Testis (tissue), 3 donors: ENCODE measurements around the gene MYO1D. TPM values are rescaled to one million over a fixed set of nuclear protein-coding genes. Genes with fewer than 3 reads are reported as not detected.
A peak's percentile ranks its signal among the peaks of the same experiment; 100 is the strongest.

ENCODE experiments used
- DNase-seq: peaks from one replicate; pipeline ENCODE4 v3.0.0-alpha.2; 2019
- H3K27ac ChIP-seq, 2 donors: fragments of 200-600 bp; sonication (generic); one replicate each; pipeline ENCODE4 v1.5.1; 2019
- H3K27me3 ChIP-seq: fragments of 200-600 bp; sonication (generic); one replicate; pipeline ENCODE4 v1.5.1; 2019
- H3K36me3 ChIP-seq: fragments of 200-600 bp; sonication (generic); one replicate; pipeline ENCODE4 v1.5.1; 2017; ENCODE audit warnings: low read depth; ENCODE audit errors: missing control alignments
- H3K4me1 ChIP-seq: fragments of 200-600 bp; sonication (generic); one replicate; pipeline ENCODE4 v1.5.1; 2019
- H3K4me3 ChIP-seq, 2 donors: fragments of 200-600 bp; sonication (generic); one replicate each; pipeline ENCODE4 v1.5.1; 2017 to 2019
- H3K9me3 ChIP-seq: fragments of 200-600 bp; sonication (generic); one replicate; pipeline ENCODE4 v1.5.1; 2017
- POLR2A ChIP-seq: fragments of 450-650 bp; IDR thresholded peaks from one replicate; pipeline ENCODE4 v1.6.1; 2017; ENCODE audit warnings: antibody characterized with exemption, mild to moderate bottlenecking, moderate library complexity
- WGBS, 2 donors: methylation state at CpG; one replicate each; pipeline ENCODE4 v1.1.5; 2018; 5-methylcytosine and 5-hydroxymethylcytosine counted together
- intact Hi-C: fragments of 100-400 bp; cut with DNase I; formaldehyde crosslinking; loops from one replicate; pipeline ENCODE4 v1.15.1; 2023; ENCODE audit warnings: low total_unique reads
- polyA plus RNA-seq: library from polyadenylated mRNA; stranded (reverse); fragments of 350-450 nt; fragmentation: Illumina TruSeq; extraction: RNeasy Lipid Tissue Mini Kit (QIAGEN cat#74804); gene quantifications from one replicate; pipeline ENCODE4 v1.2.3, GENCODE V29; 2014; ENCODE audit warnings: low read depth, low replicate concordance; ENCODE audit not compliant: insufficient read depth
- total RNA-seq, 2 donors: library from RNA; depleted of rRNA; stranded (reverse); fragments of >200 nt; gene quantifications; one replicate each; pipeline ENCODE4 v1.2.3, GENCODE V29; 2016
- TF ChIP-seq, protein P1 (sequence below), 3 experiments: fragments of 450-650 bp in 2 of 3; fragments of 200-600 bp in 1 of 3; sonication (generic) in 1 of 3; IDR thresholded peaks; one replicate each; pipeline ENCODE4 v1.5.1; 2016 to 2019; ENCODE audit warnings: antibody characterized with exemption in 3 of 3, mild to moderate bottlenecking in 2 of 3, moderate library complexity in 1 of 3

MYO1D gene
- total and polyA plus RNA-seq, 3 donors from 2014 or later = 29.5 to 34.1 (median 33.6) TPM

DNA sequence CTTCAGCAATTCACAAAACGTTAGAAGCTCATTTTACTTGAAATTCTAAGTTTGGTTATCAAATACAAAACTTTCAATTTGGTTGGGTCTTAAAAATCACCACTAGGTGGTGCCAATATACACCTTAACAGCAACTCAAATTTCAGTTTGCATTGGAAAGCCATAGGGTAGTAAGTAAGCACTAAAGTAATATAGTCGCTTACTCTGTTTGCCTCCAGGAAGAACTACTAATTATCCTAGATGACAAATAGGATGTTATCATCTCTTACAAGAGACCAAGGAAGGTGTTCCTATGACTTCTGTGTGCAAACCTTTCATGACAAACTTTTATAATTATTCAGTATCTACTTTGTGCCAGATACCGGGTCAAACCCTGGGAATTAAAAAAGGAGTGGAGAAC, 93.3 kb downstream of the MYO1D start:
- intact Hi-C loops = loop anchor here (5.0 kb wide), 1 partner anchor 94 kb away; the partner anchor contains the start of gene MYO1D
- H3K4me3 ChIP-seq = no peak overlapping the region
- WGBS, 2 donors = 12 to 51% methylated on average over 3 of the region's 3 CpGs
- no peak overlapping the region for H3K27ac ChIP-seq
- H3K9me3 ChIP-seq = no peaks in the 10 kb centered on the region
- H3K4me1 ChIP-seq = no peaks in the 10 kb centered on the region
- H3K27me3 ChIP-seq = no peaks in the 10 kb centered on the region
- no peak for DNase-seq
- TF ChIP-seq POLR2A = no peak
- TF ChIP-seq, protein P1, sequence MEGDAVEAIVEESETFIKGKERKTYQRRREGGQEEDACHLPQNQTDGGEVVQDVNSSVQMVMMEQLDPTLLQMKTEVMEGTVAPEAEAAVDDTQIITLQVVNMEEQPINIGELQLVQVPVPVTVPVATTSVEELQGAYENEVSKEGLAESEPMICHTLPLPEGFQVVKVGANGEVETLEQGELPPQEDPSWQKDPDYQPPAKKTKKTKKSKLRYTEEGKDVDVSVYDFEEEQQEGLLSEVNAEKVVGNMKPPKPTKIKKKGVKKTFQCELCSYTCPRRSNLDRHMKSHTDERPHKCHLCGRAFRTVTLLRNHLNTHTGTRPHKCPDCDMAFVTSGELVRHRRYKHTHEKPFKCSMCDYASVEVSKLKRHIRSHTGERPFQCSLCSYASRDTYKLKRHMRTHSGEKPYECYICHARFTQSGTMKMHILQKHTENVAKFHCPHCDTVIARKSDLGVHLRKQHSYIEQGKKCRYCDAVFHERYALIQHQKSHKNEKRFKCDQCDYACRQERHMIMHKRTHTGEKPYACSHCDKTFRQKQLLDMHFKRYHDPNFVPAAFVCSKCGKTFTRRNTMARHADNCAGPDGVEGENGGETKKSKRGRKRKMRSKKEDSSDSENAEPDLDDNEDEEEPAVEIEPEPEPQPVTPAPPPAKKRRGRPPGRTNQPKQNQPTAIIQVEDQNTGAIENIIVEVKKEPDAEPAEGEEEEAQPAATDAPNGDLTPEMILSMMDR (IDR thresholded peaks at IDR 0.05) = peak; percentile 73 to 79 (median 74)
- no peaks in the 10 kb centered on the region for H3K36me3 ChIP-seq

DNA sequence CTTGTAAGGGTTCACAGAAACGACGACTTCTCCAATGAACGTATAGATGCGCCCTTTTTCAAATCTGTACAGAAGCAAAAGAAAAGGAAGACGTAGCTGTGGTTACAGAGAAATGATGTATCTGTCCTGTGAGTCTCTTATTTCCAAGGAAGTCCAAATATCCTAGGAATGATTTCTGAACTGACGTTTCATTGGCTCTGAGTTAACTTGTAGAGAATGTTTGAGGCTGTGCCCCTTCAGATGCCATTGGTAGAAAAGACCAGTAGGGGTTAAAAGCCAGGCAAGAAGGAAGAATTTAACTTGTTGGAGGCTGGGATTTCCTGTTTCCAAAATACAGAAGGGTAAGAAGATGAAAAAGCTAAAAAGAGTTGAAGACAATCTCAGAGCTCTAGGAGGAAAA, 96.2 kb downstream of the MYO1D start:
- WGBS, 2 donors = 87 to 92% methylated on average over 6 of the region's 6 CpGs
- intact Hi-C loops = loop anchor here (5.0 kb wide), 1 partner anchor 97 kb away; the partner anchor contains the start of gene MYO1D

DNA sequence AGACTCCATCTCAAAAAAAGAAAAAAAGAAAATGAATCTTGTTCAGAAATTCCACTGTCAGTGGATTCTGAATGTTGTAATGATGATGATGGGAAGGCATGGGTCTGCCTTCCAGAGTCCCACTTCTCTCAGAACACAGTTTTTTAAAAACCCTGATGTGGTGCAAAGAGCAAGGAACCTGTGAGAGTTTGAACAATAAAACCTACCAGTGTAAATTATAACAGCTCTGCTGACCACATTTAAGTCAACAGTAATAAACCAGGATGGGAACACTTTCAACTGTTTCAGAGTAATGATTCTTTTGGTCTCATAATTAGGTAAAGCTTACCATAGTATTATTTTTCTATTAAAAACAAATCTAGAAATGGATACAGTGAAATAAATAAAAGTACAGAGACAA, 99.0 kb downstream of the MYO1D start:
- DNase-seq = no peak
- Histone ChIP-seq H3K4me1 (no peaks in the 10 kb centered on the region), H3K27me3 (no peaks in the 10 kb centered on the region), H3K27ac (no peak overlapping the region), H3K36me3 (no peaks in the 10 kb centered on the region), H3K9me3 (no peaks in the 10 kb centered on the region), H3K4me3 (no peak overlapping the region)
- TF ChIP-seq POLR2A = no peak
- TF ChIP-seq, protein P1 (IDR thresholded peaks at IDR 0.05) = no peak
- intact Hi-C loops = no loop called here

More for the DNA sequence above, 96.2 kb downstream of the MYO1D start:
- no peak for TF ChIP-seq POLR2A
- TF ChIP-seq, protein P1 (IDR thresholded peaks at IDR 0.05) = no peak
- Histone ChIP-seq H3K27ac (no peak overlapping the region), H3K9me3 (no peaks in the 10 kb centered on the region), H3K27me3 (no peaks in the 10 kb centered on the region), H3K4me1 (no peaks in the 10 kb centered on the region), H3K36me3 (no peaks in the 10 kb centered on the region), H3K4me3 (no peak overlapping the region)
- no peak for DNase-seq

DNA sequence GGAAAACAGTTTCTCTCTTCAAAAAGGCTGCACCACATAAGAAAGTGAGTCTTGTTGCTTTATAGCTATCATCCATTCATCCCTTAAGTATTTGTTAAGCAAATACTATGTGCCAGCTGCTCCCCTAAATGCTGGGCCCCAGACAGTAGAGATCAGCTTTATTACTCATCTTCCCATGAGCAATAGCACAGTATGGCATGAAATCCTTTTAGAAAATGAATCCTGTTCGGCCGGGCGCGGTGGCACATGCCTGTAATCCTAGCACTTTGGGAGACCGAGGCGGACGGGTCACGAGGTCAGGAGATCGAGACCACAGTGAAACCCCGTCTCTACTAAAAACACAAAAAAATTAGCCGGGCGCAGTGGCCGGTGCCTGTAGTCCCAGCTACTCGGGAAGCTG, 99.5 kb downstream of the MYO1D start:
- TF ChIP-seq, protein P1 (IDR thresholded peaks at IDR 0.05) = no peak
- no peak for TF ChIP-seq POLR2A
- no peak for DNase-seq
- intact Hi-C loops = no loop called here
- no peaks in the 10 kb centered on the region for H3K4me1 ChIP-seq
- H3K9me3 ChIP-seq = no peaks in the 10 kb centered on the region
- WGBS, 2 donors = 91 to 94% methylated on average over 14 of the region's 14 CpGs
- H3K4me3 ChIP-seq = no peak overlapping the region
- H3K27me3 ChIP-seq = no peaks in the 10 kb centered on the region
- H3K27ac ChIP-seq = no peak overlapping the region
- no peaks in the 10 kb centered on the region for H3K36me3 ChIP-seq

DNA sequence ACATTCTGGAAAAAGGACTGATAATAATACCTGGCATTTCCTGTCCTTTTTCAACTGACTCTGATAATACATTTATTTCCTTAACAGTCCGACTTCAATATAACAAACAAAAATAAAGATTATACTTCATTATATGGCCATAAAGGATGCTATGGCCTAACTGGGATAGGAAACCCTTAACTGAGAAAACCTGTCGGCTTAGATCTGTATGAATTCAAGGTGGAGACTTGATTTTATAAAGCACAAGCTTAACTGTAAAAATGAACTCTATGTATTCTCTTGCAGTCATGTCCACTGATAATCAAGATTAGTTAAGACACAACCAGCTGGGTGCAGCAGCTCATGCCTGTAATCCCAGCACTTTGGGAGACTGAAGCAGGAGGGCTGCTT, 102.2 kb downstream of the MYO1D start:
- Histone ChIP-seq H3K9me3 (no peaks in the 10 kb centered on the region), H3K27ac (no peak overlapping the region), H3K4me1 (no peaks in the 10 kb centered on the region), H3K36me3 (no peaks in the 10 kb centered on the region), H3K27me3 (no peaks in the 10 kb centered on the region), H3K4me3 (no peak overlapping the region)
- 86 to 89% methylated on average over 2 of the region's 2 CpGs for WGBS, 2 donors
- DNase-seq = no peak
- intact Hi-C loops = no loop called here
- TF ChIP-seq, protein P1 (IDR thresholded peaks at IDR 0.05) = no peak
- no peak for TF ChIP-seq POLR2A
